Activated T-cell treated with anti-CD3 and anti-CD28 coated beads for 24 hours (primary cell): Measurements from ENCODE around the gene TPSD1.
"Not testable (repeated sequence)": the region's sequence is repeated elsewhere in the genome, so short reads cannot be mapped to it uniquely, and the experiment has no call there.

Experiments
- DNase-seq: peaks from one replicate; pipeline ENCODE4 v3.0.0-alpha.2; 2020; ENCODE audit warnings: low read depth

TPSD1 gene

GRCh38 chr16:1262846-1263221 is 7.0 kb downstream of the TPSD1 start:
- no peak for DNase-seq

GRCh38 chr16:1263591-1264344 is 7.9 kb downstream of the TPSD1 start:
- DNase-seq: no peak

- DNase-seq: no peak
These were observed 8.6 kb downstream of the TPSD1 start for GRCh38 chr16:1264345-1265089.

GRCh38 chr16:1265090-1265630 is 9.3 kb downstream of the TPSD1 start:
- no peak for DNase-seq

- DNase-seq: no peak
These were observed 10.0 kb downstream of the TPSD1 start for GRCh38 chr16:1265826-1266225.

GRCh38 chr16:1269418-1269817 is 13.5 kb downstream of the TPSD1 start:
- DNase-seq: not testable (repeated sequence)

- DNase-seq: no peak
These were observed 15.5 kb downstream of the TPSD1 start for GRCh38 chr16:1271380-1271723.

- DNase-seq: not testable (repeated sequence)
These were observed 16.0 kb downstream of the TPSD1 start for GRCh38 chr16:1271724-1272413.

- no peak for DNase-seq
These were observed 16.8 kb downstream of the TPSD1 start for GRCh38 chr16:1272453-1273198.

GRCh38 chr16:1273816-1274215 is 17.9 kb downstream of the TPSD1 start:
- DNase-seq: no peak

- DNase-seq: no peak
These were observed 18.9 kb downstream of the TPSD1 start for GRCh38 chr16:1274767-1275166.

GRCh38 chr16:1275791-1276579 is 20.1 kb downstream of the TPSD1 start:
- DNase-seq: no peak

- no peak for DNase-seq
These were observed 20.7 kb downstream of the TPSD1 start for GRCh38 chr16:1276580-1276878.

- DNase-seq: no peak
These were observed 21.3 kb downstream of the TPSD1 start for GRCh38 chr16:1277151-1277598.

- DNase-seq: no peak
These were observed 21.9 kb downstream of the TPSD1 start for GRCh38 chr16:1277617-1278282.

GRCh38 chr16:1278477-1278876 is 22.6 kb downstream of the TPSD1 start:
- DNase-seq: no peak

GRCh38 chr16:1279081-1279944 is 23.4 kb downstream of the TPSD1 start:
- DNase-seq: no peak

- no peak for DNase-seq
These were observed 24.2 kb downstream of the TPSD1 start for GRCh38 chr16:1279945-1280589.

- DNase-seq: no peak
These were observed 24.9 kb downstream of the TPSD1 start for GRCh38 chr16:1280783-1281182.
